Fibroblast of gingiva (primary cell): ENCODE measurements around the gene CCL2.
A peak's percentile ranks its signal among the peaks of the same experiment; 100 is the strongest.
"Not testable (repeated sequence)": the region's sequence is repeated elsewhere in the genome, so short reads cannot be mapped to it uniquely, and the experiment has no call there.

ENCODE experiments used
- DNase-seq: peaks from one replicate; pipeline ENCODE4 v3.0.0-alpha.2; 2011; ENCODE audit warnings: low read depth

CCL2 gene

DNA sequence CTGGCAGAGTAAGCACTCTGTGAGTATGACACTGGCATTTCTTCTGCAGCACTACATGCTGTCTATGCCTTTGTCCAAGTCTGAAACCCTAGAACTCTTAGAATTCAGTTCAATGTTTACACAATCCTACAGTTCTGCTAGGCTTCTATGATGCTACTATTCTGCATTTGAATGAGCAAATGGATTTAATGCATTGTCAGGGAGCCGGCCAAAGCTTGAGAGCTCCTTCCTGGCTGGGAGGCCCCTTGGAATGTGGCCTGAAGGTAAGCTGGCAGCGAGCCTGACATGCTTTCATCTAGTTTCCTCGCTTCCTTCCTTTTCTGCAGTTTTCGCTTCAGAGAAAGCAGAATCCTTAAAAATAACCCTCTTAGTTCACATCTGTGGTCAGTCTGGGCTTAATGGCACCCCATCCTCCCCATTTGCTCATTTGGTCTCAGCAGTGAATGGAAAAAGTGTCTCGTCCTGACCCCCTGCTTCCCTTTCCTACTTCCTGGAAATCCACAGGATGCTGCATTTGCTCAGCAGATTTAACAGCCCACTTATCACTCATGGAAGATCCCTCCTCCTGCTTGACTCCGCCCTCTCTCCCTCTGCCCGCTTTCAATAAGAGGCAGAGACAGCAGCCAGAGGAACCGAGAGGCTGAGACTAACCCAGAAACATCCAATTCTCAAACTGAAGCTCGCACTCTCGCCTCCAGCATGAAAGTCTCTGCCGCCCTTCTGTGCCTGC, at the start of gene CCL2:
Gene CCL2, plus strand, starts transcription at position 635 of the 730 bp plus-strand sequence. Its CDS starts 65 bp downstream, at position 700.
- peak; percentile 75 for DNase-seq

DNA sequence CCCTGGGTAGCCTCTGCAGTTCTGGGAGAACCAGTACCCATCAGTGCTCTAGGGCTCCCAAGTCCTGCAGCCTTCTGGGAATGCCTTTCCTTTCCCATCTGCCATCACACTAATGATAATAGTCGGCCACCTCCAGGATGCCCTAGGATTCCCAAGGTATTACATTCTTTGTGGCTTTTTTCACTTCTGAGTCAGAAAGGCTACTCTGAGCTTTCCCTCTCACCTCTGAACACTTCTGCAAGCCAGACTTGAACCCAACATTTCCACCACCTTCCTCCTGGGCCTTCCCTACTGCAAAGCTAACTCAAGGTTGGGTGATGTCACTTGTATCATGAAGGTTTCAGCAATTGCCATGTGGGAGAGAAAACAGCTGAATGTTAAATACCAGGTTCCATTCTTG, 49.7 kb upstream of the CCL2 start:
- no peak for DNase-seq

DNA sequence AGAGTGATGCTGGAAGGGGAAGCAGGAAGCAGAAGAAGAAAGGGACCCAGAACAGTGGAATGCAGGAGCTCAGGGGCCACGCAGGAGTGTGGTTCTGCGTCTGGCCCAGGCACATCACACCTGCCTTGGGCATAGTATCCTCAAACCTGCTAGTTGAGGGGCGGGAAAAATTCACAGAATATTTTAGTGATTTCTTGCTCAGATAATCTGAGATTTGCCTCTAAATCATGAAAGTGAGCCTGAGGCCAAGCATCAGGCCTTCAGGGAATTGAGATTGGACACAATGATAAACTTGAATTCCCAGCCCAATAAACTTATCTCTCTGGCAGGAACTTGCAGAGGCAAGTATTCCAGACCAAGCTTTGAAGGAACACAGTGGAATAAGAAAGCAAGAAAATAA, 48.5 kb upstream of the CCL2 start:
- DNase-seq: no peak

GRCh38 chr17:34207572-34207971, 47.5 kb upstream of the CCL2 start:
- DNase-seq: no peak

DNA sequence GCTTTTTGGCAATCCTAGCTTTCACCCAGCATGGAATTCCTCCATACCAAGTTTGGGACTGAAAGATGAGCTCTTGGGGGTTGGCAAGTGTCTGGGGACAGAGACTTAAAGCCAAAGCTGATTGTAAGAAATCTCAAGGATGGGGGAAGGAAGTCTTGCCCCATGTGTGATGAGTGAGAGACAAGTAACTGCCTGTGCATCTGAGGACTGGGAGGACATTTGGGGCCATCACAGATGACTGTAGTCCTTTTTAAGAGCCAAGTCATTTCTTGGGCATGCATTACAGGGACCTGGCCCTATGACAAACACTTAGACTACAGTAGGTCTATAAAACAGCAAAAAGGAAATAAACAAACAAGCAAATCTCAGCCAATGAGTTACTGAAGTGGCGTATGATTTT, 36.3 kb upstream of the CCL2 start:
- DNase-seq: no peak

GRCh38 chr17:34219405-34219804, 35.7 kb upstream of the CCL2 start:
- no peak for DNase-seq

DNA sequence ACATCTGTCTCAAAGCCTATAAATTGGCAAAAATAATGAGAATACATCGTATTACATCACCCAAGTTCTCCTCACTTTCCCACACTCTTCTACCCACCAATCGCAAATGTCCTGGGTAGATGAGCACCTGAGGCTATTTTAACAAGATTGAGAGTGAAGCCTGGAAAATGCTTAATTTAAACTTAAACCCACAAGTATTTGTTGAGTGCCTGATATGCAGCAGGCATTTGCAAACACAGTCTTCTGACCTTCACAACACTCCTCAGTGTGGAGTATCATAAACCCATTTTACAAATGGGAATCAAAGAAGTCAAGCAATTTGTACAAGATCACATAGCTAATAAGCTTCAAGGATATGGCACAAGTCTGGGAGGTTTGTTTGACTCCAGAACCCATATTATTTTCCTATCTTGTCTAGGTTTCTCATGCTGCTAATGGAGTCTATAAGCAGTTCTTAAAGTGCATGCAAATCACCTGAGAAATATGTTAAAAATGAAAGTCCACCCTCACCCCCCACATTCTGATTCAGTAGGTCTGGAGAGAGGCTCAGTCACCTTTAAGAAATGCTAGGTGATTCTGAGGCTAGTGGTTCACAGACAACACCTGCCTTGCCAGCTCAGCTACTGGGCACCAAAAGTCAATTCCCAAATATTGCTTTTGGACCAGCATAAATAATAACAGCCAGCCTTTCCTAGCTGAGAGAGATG, 34.9 kb upstream of the CCL2 start:
- DNase-seq: no peak

GRCh38 chr17:34220752-34221395, 34.2 kb upstream of the CCL2 start:
- DNase-seq: no peak

DNA sequence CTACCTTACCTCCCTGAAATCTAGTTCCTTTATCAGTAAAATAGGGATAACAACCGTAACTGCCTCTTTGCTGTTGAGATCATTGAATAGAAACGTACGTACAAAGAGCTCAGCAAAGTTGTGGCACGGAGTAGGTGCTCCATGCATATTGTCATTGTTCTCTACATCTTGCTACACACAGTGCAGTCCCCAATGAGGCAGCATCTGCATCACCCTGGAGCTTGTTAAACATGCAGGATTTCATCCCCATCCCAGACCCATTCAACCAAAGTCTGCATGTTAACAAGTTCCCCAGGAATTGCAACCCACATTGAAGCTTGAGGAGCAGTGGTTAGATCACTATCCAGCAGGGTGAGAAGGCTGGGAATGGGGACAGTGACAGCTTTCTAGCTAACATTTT, 33.7 kb upstream of the CCL2 start:
- DNase-seq: no peak

DNA sequence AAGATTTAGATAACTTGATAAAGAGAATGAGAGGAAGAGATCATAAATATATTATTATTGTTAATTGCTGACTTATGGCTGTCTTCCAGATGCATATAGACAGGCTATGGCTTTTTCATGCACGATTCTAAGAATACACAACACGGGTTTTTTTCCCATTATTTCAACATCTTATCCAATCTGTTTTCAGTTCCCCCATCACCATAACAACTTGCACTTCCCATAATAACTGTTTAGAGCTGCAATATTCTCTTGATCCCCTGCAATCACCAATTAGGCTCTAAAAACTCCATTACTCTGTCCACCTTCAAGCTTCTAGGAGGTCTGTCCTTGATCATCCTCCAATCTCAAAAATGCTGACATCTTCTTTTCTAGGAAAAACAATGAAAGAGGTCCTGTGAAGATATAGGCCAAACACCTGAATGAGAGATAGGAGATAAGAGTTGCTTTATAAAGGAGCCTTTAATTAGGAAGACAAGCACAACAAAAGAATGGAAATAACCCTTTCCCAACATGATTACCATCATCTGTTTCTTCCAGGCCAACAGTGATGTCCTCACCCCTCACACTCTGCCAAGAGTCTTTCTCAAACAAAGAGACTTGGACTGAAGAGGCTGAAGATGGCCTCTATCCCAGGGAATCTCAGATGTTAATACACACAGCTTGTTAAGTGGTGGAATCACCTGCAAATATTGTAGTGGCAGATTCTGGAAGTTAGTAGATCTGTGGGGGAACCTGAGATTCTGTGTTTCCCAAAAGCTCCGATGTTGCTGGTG, 32.2 kb upstream of the CCL2 start:
- DNase-seq: no peak

DNA sequence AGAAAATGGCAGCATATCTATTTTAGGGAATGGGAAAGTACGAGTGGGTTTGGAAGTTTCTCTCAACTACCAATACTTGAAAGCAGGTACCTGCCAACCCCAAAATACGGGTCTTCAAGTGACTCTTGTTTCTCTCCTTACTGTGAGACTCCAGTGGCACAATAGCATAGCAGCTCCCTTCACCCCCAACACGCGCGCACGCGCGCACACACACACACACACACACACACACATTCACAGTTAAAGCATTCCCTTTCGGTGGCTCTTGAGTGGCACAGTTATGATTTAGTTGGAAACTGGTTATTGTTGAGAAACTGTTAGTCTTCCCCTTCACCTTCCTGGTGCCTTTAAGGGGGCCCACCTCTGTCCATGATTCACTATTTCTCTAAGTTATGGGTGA, 30.0 kb upstream of the CCL2 start:
- DNase-seq: no peak

DNA sequence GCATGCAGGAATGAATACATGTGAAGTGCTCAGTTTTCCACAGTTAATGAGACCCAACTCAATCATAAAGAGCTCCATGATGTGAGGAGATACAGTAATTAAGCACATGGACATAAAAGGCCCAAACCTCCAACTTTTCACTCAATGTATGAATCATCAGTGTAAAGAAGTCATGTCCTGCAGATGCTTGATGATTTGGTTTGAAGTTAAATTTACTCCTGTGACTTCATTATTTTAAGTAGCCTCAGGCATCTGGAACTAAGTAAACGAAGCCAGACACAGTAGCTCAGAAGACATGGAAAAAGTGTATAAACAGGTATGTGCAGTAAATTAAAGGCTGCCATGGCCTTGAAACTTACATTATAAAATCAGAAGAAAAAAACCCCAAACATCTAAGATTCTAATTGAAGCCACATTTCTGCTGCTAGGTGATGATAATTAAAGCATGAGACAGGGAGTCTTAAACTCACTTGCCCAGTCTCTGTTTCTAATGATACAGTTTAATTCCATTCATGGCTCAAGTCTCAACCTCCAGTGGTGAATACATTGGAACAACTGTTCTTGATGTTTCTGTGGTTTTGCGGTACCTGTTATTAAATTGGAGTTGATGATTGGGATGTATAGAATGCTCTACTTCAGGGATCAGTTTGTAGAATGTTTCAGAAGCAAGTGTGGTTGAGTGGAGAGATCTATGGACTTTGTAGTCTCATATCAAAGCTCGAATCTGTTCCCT, 28.9 kb upstream of the CCL2 start:
- no peak for DNase-seq

- no peak for DNase-seq
Measured at GRCh38 chr17:34226744-34227034, 28.4 kb upstream of the CCL2 start.

DNA sequence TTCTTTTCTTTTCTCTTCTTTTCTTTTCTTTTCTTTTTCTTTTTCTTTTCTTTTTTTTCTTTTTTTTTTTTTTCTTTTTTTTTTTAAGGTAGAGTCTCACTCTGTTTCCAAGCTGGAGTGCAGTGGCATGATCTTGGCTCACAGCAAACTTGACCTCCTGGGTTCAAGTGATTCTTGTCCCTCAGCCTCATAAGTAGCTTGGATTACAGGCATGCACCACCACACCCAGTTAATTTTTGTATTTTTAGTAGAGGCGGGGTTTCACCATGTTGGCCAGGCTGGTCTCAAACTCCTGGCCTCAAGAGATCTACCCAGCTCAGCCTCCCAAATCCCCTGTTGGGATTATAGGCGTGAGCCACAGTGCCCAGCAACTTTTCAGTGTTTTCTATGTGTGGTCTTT, 27.8 kb upstream of the CCL2 start:
- not testable (repeated sequence) for DNase-seq

- DNase-seq: no peak
Measured at GRCh38 chr17:34227707-34228106, 27.4 kb upstream of the CCL2 start.

GRCh38 chr17:34228781-34229180, 26.3 kb upstream of the CCL2 start:
- DNase-seq: no peak

GRCh38 chr17:34230342-34230741, 24.7 kb upstream of the CCL2 start:
- DNase-seq: no peak

DNA sequence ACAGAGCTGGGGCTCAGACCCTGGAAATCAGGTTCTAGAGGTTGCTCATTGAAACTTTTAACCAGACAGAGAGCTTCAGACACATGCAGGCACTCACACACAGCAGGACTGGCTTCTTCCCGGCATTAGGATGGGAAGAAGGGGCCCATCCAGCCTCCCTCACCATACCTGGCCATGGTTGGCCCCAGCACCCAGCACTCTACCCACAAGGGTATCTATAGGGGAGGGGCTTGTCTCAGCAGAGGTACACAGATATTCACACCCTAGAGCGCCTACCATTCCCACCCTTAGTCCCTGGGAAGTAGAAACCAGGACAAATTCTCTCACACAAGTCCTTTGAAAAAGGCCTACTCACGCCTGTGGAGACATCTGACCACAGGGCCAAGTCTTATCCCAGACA, 20.5 kb upstream of the CCL2 start:
- DNase-seq: no peak

GRCh38 chr17:34235389-34236028, 19.6 kb upstream of the CCL2 start:
- no peak for DNase-seq

DNA sequence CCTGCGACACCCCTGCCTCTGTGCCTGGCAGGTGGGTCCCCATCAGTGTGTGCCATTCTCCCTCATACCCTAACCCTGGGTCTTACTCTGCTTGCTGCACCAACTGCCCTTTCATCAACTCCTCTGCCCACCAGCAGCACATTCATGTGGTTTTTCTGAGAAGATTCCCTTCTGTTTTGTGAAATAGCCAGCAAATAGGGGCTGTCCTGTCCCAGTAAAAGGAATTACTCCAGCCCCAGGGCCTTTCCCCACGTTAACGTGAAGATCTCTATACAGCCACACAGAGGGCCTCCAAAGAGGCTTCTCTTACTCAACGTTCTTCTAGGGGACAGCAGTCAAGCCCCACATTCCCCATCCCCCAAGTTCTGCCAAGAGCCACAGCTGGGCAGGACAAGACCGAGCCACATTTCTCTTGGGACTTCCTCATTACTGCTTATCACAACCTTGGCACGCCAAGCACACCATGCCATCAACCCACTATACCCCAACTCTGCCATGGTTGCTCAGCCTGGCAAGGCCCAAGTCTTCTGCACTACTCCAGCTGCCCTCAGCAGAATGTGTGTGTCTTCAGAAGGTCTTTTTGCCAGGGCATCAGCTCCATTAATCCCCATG, 18.7 kb upstream of the CCL2 start:
- no peak for DNase-seq

- DNase-seq: no peak
Measured at GRCh38 chr17:34237458-34237857, 17.6 kb upstream of the CCL2 start.
